Esophagus squamous epithelium (tissue), 5 donors: ENCODE results near the gene RANBP9. TPM values are rescaled to one million over a fixed set of nuclear protein-coding genes. Genes with fewer than 3 reads are reported as not detected.

Experiments used
- DNase-seq: peaks from one replicate; lab custom pipeline; 2025; lab: John Stamatoyannopoulos, UW
- H3K27ac ChIP-seq, 4 donors: fragments of 200-600 bp; sonication (generic); one replicate each; pipeline ENCODE4 v1.5.1; 2016 to 2019; ENCODE audit warnings: mild to moderate bottlenecking in 1 of 4
- H3K27me3 ChIP-seq, 4 donors: fragments of 200-600 bp; sonication (generic); 1 replicate in 3 of 4; 2 replicates in 1 of 4; pipeline versions ENCODE4 v1.5.1 to v1.6.0; 2017 to 2021; ENCODE audit warnings: antibody characterized with exemption in 1 of 4
- H3K36me3 ChIP-seq, 3 donors: fragments of 200-600 bp; sonication (generic); one replicate each; pipeline ENCODE4 v1.5.1; 2016 to 2019
- H3K4me1 ChIP-seq, 3 donors: fragments of 200-600 bp; sonication (generic); one replicate each; pipeline ENCODE4 v1.5.1; 2017 to 2019
- H3K4me3 ChIP-seq, 4 donors: fragments of 200-600 bp; sonication (generic); 1 replicate in 3 of 4; 2 replicates in 1 of 4; pipeline ENCODE4 v1.5.1; 2016 to 2019; ENCODE audit warnings: mild to moderate bottlenecking in 2 of 4, moderate library complexity in 1 of 4
- H3K9me3 ChIP-seq, 3 donors: fragments of 200-600 bp; sonication (generic); one replicate each; pipeline ENCODE4 v1.5.1; 2016 to 2019
- CTCF ChIP-seq, 6 experiments: fragments of 450-650 bp in 4 of 6; fragments of 200-600 bp in 2 of 6; sonication (generic) in 2 of 6; IDR thresholded peaks; one replicate each; pipeline ENCODE4 v1.5.1; 2016 to 2019; ENCODE audit warnings: antibody characterized with exemption in 6 of 6, mild to moderate bottlenecking in 4 of 6, moderate library complexity in 4 of 6
- POLR2A ChIP-seq, 4 donors: fragments of 450-650 bp; IDR thresholded peaks; one replicate each; pipeline ENCODE4 v1.6.1; 2017; ENCODE audit warnings: antibody characterized with exemption in 4 of 4, mild to moderate bottlenecking in 4 of 4, moderate library complexity in 3 of 4
- WGBS, 2 donors: methylation state at CpG; one replicate each; pipeline ENCODE4 v1.1.5; 2018; 5-methylcytosine and 5-hydroxymethylcytosine counted together
- intact Hi-C: fragments of 100-400 bp; cut with DNase I; formaldehyde crosslinking; loops from one replicate; pipeline ENCODE4 v1.15.0; 2022
- total RNA-seq, 4 donors: library from RNA; depleted of rRNA; stranded (reverse); fragments of >200 nt; gene quantifications; one replicate each; pipeline ENCODE4 v1.1.0, GENCODE V29; 2016
- donor health status: DM: yes; HTN: yes; CAD: no.

Gene RANBP9
- total RNA-seq, 4 donors from 2014 or later = 32.9 to 69.6 (median 63.3) TPM

GRCh38 chr6:13666194-13667105, 45.2 kb downstream of the RANBP9 start:
- DNase-seq = no peak
- peaks cover 4 to 66% (median 20%) of the 10 kb centered on the region in 3 donors for H3K4me1 ChIP-seq
- H3K27ac ChIP-seq = peak overlapping the region in 1 of 4 donors; percentile 25
- no peak overlapping the region for H3K4me3 ChIP-seq
- no peaks in the 10 kb centered on the region for H3K27me3 ChIP-seq
- H3K36me3 ChIP-seq = no peaks in the 10 kb centered on the region
- H3K9me3 ChIP-seq = no peaks in the 10 kb centered on the region
- TF ChIP-seq POLR2A (IDR thresholded peaks at IDR 0.05) = no peak
- TF ChIP-seq CTCF (IDR thresholded peaks at IDR 0.05) = no peak
- 86 to 89% methylated on average over 8 of the region's 8 CpGs for WGBS, 2 donors
- intact Hi-C loops = no loop called here

- H3K27ac ChIP-seq = no peak overlapping the region
- intact Hi-C loops = no loop called here
- TF ChIP-seq POLR2A (IDR thresholded peaks at IDR 0.05) (no peak), CTCF (IDR thresholded peaks at IDR 0.05) (no peak)
- DNase-seq = no peak
- H3K27me3 ChIP-seq = no peaks in the 10 kb centered on the region
- H3K36me3 ChIP-seq = no peaks in the 10 kb centered on the region
- no peak overlapping the region for H3K4me3 ChIP-seq
- no peaks in the 10 kb centered on the region for H3K9me3 ChIP-seq
- peaks cover 4 to 80% (median 26%) of the 10 kb centered on the region in 3 donors for H3K4me1 ChIP-seq
Measured at GRCh38 chr6:13664703-13665352, 46.8 kb downstream of the RANBP9 start.

- Histone ChIP-seq H3K27me3 (no peaks in the 10 kb centered on the region), H3K36me3 (no peaks in the 10 kb centered on the region), H3K4me3 (no peak overlapping the region), H3K9me3 (no peaks in the 10 kb centered on the region), H3K27ac (no peak overlapping the region), H3K4me1 (peaks cover 4 to 86% (median 28%) of the 10 kb centered on the region in 3 donors)
- intact Hi-C loops = no loop called here
- TF ChIP-seq CTCF (IDR thresholded peaks at IDR 0.05) (no peak), POLR2A (IDR thresholded peaks at IDR 0.05) (no peak)
- WGBS, 2 donors = 91 to 93% methylated on average over 4 of the region's 4 CpGs
- no peak for DNase-seq
Measured at GRCh38 chr6:13663986-13664385, 47.6 kb downstream of the RANBP9 start.

- no peaks in the 10 kb centered on the region for H3K27me3 ChIP-seq
- no peaks in the 10 kb centered on the region for H3K36me3 ChIP-seq
- peaks cover 4 to 88% (median 25%) of the 10 kb centered on the region in 3 donors for H3K4me1 ChIP-seq
- intact Hi-C loops = no loop called here
- H3K9me3 ChIP-seq = no peaks in the 10 kb centered on the region
- no peak for TF ChIP-seq CTCF (IDR thresholded peaks at IDR 0.05)
- no peak for TF ChIP-seq POLR2A (IDR thresholded peaks at IDR 0.05)
- 72 to 81% methylated on average over 3 of the region's 3 CpGs for WGBS, 2 donors
- no peak overlapping the region for H3K27ac ChIP-seq
- H3K4me3 ChIP-seq = no peak overlapping the region
- DNase-seq = no peak
Measured at GRCh38 chr6:13662651-13663334, 48.8 kb downstream of the RANBP9 start.
